ENCODE measurements around the gene YARS2.

GRCh38 chr12:32761716-32762115 is 6.0 kb upstream of the YARS2 start:
- TF ChIP-seq POLR2AphosphoS5 (IDR thresholded peaks at IDR 0.05) (no peak), EP300 (IDR thresholded peaks at IDR 0.05) (no peak), POLR2A (IDR thresholded peaks at IDR 0.05; ENCODE audit: low read depth) (no peak)
- TF ChIP-seq, protein P1, sequence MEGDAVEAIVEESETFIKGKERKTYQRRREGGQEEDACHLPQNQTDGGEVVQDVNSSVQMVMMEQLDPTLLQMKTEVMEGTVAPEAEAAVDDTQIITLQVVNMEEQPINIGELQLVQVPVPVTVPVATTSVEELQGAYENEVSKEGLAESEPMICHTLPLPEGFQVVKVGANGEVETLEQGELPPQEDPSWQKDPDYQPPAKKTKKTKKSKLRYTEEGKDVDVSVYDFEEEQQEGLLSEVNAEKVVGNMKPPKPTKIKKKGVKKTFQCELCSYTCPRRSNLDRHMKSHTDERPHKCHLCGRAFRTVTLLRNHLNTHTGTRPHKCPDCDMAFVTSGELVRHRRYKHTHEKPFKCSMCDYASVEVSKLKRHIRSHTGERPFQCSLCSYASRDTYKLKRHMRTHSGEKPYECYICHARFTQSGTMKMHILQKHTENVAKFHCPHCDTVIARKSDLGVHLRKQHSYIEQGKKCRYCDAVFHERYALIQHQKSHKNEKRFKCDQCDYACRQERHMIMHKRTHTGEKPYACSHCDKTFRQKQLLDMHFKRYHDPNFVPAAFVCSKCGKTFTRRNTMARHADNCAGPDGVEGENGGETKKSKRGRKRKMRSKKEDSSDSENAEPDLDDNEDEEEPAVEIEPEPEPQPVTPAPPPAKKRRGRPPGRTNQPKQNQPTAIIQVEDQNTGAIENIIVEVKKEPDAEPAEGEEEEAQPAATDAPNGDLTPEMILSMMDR (IDR thresholded peaks at IDR 0.05) = no peak

Measured in esophagus muscularis mucosa (tissue), 4 donors.